ENCODE data around the gene GCN1. TPM values are rescaled to one million over a fixed set of nuclear protein-coding genes. Genes with fewer than 3 reads are reported as not detected.

GCN1 gene
- total RNA-seq, 1 experiment from 2014 or later = 117 TPM

GRCh38 chr12:120132863-120133385 lies 61.6 kb downstream of the GCN1 start:
- Mint-ChIP-seq H3K27ac (ENCODE audit: low read depth, unreplicated experiment) (no peak overlapping the region), H3K4me3 (ENCODE audit: unreplicated experiment) (no peak overlapping the region), H3K36me3 (ENCODE audit: insufficient read depth, unreplicated experiment) (peaks cover 84% of the 10 kb centered on the region), H3K27me3 (ENCODE audit: insufficient read depth, unreplicated experiment) (no peaks in the 10 kb centered on the region), H3K4me1 (ENCODE audit: insufficient read depth, unreplicated experiment) (no peaks in the 10 kb centered on the region), H3K9me3 (ENCODE audit: unreplicated experiment) (no peaks in the 10 kb centered on the region)
- ChIA-PET POLR2A (interaction anchor here (3.2 kb wide), 1 partner anchor 15 kb away, joined by 7 read pairs; no protein-coding TSS in a partner anchor), CTCF (no interaction called here)
- BruUV-seq (replicated peaks) = no TSS peak
- TF ChIP-seq, protein P1, sequence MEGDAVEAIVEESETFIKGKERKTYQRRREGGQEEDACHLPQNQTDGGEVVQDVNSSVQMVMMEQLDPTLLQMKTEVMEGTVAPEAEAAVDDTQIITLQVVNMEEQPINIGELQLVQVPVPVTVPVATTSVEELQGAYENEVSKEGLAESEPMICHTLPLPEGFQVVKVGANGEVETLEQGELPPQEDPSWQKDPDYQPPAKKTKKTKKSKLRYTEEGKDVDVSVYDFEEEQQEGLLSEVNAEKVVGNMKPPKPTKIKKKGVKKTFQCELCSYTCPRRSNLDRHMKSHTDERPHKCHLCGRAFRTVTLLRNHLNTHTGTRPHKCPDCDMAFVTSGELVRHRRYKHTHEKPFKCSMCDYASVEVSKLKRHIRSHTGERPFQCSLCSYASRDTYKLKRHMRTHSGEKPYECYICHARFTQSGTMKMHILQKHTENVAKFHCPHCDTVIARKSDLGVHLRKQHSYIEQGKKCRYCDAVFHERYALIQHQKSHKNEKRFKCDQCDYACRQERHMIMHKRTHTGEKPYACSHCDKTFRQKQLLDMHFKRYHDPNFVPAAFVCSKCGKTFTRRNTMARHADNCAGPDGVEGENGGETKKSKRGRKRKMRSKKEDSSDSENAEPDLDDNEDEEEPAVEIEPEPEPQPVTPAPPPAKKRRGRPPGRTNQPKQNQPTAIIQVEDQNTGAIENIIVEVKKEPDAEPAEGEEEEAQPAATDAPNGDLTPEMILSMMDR (IDR thresholded peaks at IDR 0.05; ENCODE audit: unreplicated experiment) = no peak
- no peak for DNase-seq (ENCODE audit: unreplicated experiment)
- intact Hi-C loops (cut with micrococcal nuclease) = no loop called here

GRCh38 chr12:120132054-120132836 lies 62.3 kb downstream of the GCN1 start:
- no peak overlapping the region for H3K4me3 Mint-ChIP-seq (ENCODE audit: unreplicated experiment)
- TF ChIP-seq, protein P1 (IDR thresholded peaks at IDR 0.05; ENCODE audit: unreplicated experiment) = no peak
- CTCF ChIA-PET = interaction anchor here (1.1 kb wide), 1 partner anchor 96 kb away, joined by 5 read pairs; no protein-coding TSS in a partner anchor
- no peaks in the 10 kb centered on the region for H3K27me3 Mint-ChIP-seq (ENCODE audit: insufficient read depth, unreplicated experiment)
- BruUV-seq (replicated peaks) = no TSS peak
- intact Hi-C loops (cut with micrococcal nuclease) = no loop called here
- no peaks in the 10 kb centered on the region for H3K9me3 Mint-ChIP-seq (ENCODE audit: unreplicated experiment)
- no peak for DNase-seq (ENCODE audit: unreplicated experiment)
- H3K36me3 Mint-ChIP-seq (ENCODE audit: insufficient read depth, unreplicated experiment) = peaks cover 84% of the 10 kb centered on the region
- POLR2A ChIA-PET = interaction anchor here (0.5 to 3.2 kb wide), 3 partner anchors 14 to 316 kb away, joined by 3 to 7 read pairs (median 3); partner anchors contain the start of gene RPLP0
- H3K27ac Mint-ChIP-seq (ENCODE audit: low read depth, unreplicated experiment) = no peak overlapping the region
- H3K4me1 Mint-ChIP-seq (ENCODE audit: insufficient read depth, unreplicated experiment) = no peaks in the 10 kb centered on the region

GRCh38 chr12:120131116-120131515 lies 63.4 kb downstream of the GCN1 start:
- H3K27ac Mint-ChIP-seq (ENCODE audit: low read depth, unreplicated experiment) = no peak overlapping the region
- no peaks in the 10 kb centered on the region for H3K4me1 Mint-ChIP-seq (ENCODE audit: insufficient read depth, unreplicated experiment)
- no peaks in the 10 kb centered on the region for H3K9me3 Mint-ChIP-seq (ENCODE audit: unreplicated experiment)
- intact Hi-C loops (cut with micrococcal nuclease) = no loop called here
- no TSS peak for BruUV-seq (replicated peaks)
- peaks cover 84% of the 10 kb centered on the region for H3K36me3 Mint-ChIP-seq (ENCODE audit: insufficient read depth, unreplicated experiment)
- no peak for DNase-seq (ENCODE audit: unreplicated experiment)
- TF ChIP-seq, protein P1 (IDR thresholded peaks at IDR 0.05; ENCODE audit: unreplicated experiment) = no peak
- no peak overlapping the region for H3K4me3 Mint-ChIP-seq (ENCODE audit: unreplicated experiment)
- H3K27me3 Mint-ChIP-seq (ENCODE audit: insufficient read depth, unreplicated experiment) = no peaks in the 10 kb centered on the region
- CTCF ChIA-PET = interaction anchor here (0.9 to 1.1 kb wide), 2 partner anchors 40 to 97 kb away, joined by 5 read pairs; no protein-coding TSS in a partner anchor
- POLR2A ChIA-PET = interaction anchor here (1.1 to 3.2 kb wide), 2 partner anchors 13 to 51 kb away, joined by 3 to 7 read pairs; no protein-coding TSS in a partner anchor

DNA sequence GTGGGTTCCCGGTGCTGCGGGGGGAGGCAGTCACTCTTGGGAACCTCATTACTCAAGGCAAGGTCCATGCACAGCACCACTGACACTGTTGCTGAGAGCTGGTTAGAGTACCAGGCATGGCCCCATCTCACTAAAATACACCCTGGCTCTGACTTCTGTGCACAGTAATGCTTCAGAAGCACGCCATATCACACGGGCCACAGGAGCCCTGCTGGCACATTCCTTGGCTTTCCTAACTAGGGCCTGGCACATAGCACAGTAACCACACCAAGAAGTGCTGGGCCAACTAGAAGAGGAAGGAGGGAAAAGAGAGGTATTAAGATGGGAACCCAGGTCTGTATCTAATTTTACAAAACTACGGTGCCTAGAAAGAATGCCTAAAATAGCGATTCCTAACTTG lies 64.5 kb downstream of the GCN1 start:
- Mint-ChIP-seq H3K4me1 (ENCODE audit: insufficient read depth, unreplicated experiment) (no peaks in the 10 kb centered on the region), H3K27ac (ENCODE audit: low read depth, unreplicated experiment) (no peak overlapping the region), H3K4me3 (ENCODE audit: unreplicated experiment) (no peak overlapping the region), H3K27me3 (ENCODE audit: insufficient read depth, unreplicated experiment) (no peaks in the 10 kb centered on the region), H3K36me3 (ENCODE audit: insufficient read depth, unreplicated experiment) (peaks cover 84% of the 10 kb centered on the region), H3K9me3 (ENCODE audit: unreplicated experiment) (no peaks in the 10 kb centered on the region)
- ChIA-PET CTCF (no interaction called here), POLR2A (interaction anchor here (0.7 to 1.1 kb wide), 2 partner anchors 9 to 52 kb away, joined by 3 to 5 read pairs; no protein-coding TSS in a partner anchor)
- TF ChIP-seq, protein P1 (IDR thresholded peaks at IDR 0.05; ENCODE audit: unreplicated experiment) = no peak
- DNase-seq (ENCODE audit: unreplicated experiment) = no peak
- intact Hi-C loops (cut with micrococcal nuclease) = no loop called here
- no TSS peak for BruUV-seq (replicated peaks)
